Islet precursor cell (in vitro differentiated cells): ENCODE results near the gene DIP2C.
"Not testable (repeated sequence)": the region's sequence is repeated elsewhere in the genome, so short reads cannot be mapped to it uniquely, and the experiment has no call there.

ENCODE experiments used
- DNase-seq: peaks from one replicate; pipeline ENCODE4 v3.0.0-alpha.2; 2018

Gene DIP2C

GRCh38 chr10:659688-660141 lies 29.8 kb downstream of the DIP2C start:
- DNase-seq = peak; percentile 21

GRCh38 chr10:657816-658350 lies 31.6 kb downstream of the DIP2C start:
- DNase-seq = peak; percentile 31

GRCh38 chr10:656883-657282 lies 32.6 kb downstream of the DIP2C start:
- peak; percentile 24 for DNase-seq

- DNase-seq = no peak
Measured at GRCh38 chr10:655184-655583, 34.3 kb downstream of the DIP2C start.

GRCh38 chr10:654647-654996 lies 34.8 kb downstream of the DIP2C start:
- peak; percentile 32 for DNase-seq

GRCh38 chr10:653991-654646 lies 35.3 kb downstream of the DIP2C start:
- peak; percentile 56 for DNase-seq

- peak; percentile 26 for DNase-seq
Measured at GRCh38 chr10:652832-653459, 36.5 kb downstream of the DIP2C start.

GRCh38 chr10:652233-652632 lies 37.2 kb downstream of the DIP2C start:
- DNase-seq = peak; percentile 44

GRCh38 chr10:651692-652091 lies 37.8 kb downstream of the DIP2C start:
- DNase-seq = peak; percentile 14

GRCh38 chr10:650886-651615 lies 38.4 kb downstream of the DIP2C start:
- DNase-seq = peak; percentile 29

- peak; percentile 49 for DNase-seq
Measured at GRCh38 chr10:650441-650851, 39.0 kb downstream of the DIP2C start.

- peak; percentile 47 for DNase-seq
Measured at GRCh38 chr10:649798-650440, 39.5 kb downstream of the DIP2C start.

GRCh38 chr10:649445-649797 lies 40.0 kb downstream of the DIP2C start:
- DNase-seq = no peak

GRCh38 chr10:647019-647418 lies 42.4 kb downstream of the DIP2C start:
- DNase-seq = not testable (repeated sequence)

GRCh38 chr10:646118-646524 lies 43.3 kb downstream of the DIP2C start:
- peak; percentile 84 for DNase-seq

GRCh38 chr10:644943-645334 lies 44.5 kb downstream of the DIP2C start:
- no peak for DNase-seq

GRCh38 chr10:644076-644942 lies 45.2 kb downstream of the DIP2C start:
- peak; percentile 37 for DNase-seq

GRCh38 chr10:642186-642890 lies 47.1 kb downstream of the DIP2C start:
- no peak for DNase-seq

GRCh38 chr10:641149-642010 lies 48.1 kb downstream of the DIP2C start:
- DNase-seq = no peak

GRCh38 chr10:640673-641045 lies 48.8 kb downstream of the DIP2C start:
- DNase-seq = no peak
